Endothelial cell of umbilical vein (primary cell): ENCODE results near the gene HSDL2.

Experiments used
- CTCF ChIP-seq, 2 donors: IDR thresholded peaks; 1 replicate in 1 of 2; 2 replicates in 1 of 2; pipeline ENCODE4 v1.5.1; 2011; ENCODE audit warnings: low read length in 2 of 2, mild to moderate bottlenecking in 2 of 2, moderate library complexity in 2 of 2, control low read depth in 1 of 2, inconsistent platforms in 1 of 2, low read depth in 1 of 2; ENCODE audit not compliant: insufficient read depth in 1 of 2; ENCODE audit errors: extremely low read depth in 1 of 2
- EZH2 ChIP-seq: IDR thresholded peaks from 2 replicates; pipeline ENCODE4 v1.6.1; 2012; ENCODE audit warnings: borderline replicate concordance, low read depth, mild to moderate bottlenecking, moderate library complexity, low read length, inconsistent platforms; ENCODE audit not compliant: severe bottlenecking
- FOS ChIP-seq: IDR thresholded peaks from 2 replicates; pipeline ENCODE4 v1.6.1; 2011; ENCODE audit warnings: mild to moderate bottlenecking, low read length, moderate library complexity, borderline replicate concordance; ENCODE audit not compliant: insufficient read depth
- GATA2 ChIP-seq: IDR thresholded peaks from 2 replicates; pipeline ENCODE4 v1.7.0; 2011; ENCODE audit warnings: low read depth, mild to moderate bottlenecking, moderate library complexity, mixed read lengths, low read length; ENCODE audit not compliant: insufficient read length, insufficient read depth
- JUN ChIP-seq: IDR thresholded peaks from 2 replicates; pipeline ENCODE4 v1.6.1; 2011; ENCODE audit warnings: borderline replicate concordance, low read depth; ENCODE audit not compliant: insufficient read length, insufficient read depth
- MAX ChIP-seq: IDR thresholded peaks from 2 replicates; pipeline ENCODE4 v1.6.1; 2011; ENCODE audit not compliant: insufficient read depth, insufficient read length
- MYC ChIP-seq: IDR thresholded peaks from one replicate; pipeline ENCODE4 v1.6.1; 2011; ENCODE audit warnings: mild to moderate bottlenecking, low read depth, low read length
- POLR2A ChIP-seq: IDR thresholded peaks from 2 replicates; pipeline ENCODE4 v1.6.1; 2012; ENCODE audit warnings: low read depth, mild to moderate bottlenecking, control low read depth, low read length
- POLR2AphosphoS5 ChIP-seq: IDR thresholded peaks from 2 replicates; pipeline ENCODE4 v1.6.1; 2012; ENCODE audit warnings: low read depth, mild to moderate bottlenecking, control low read depth, low read length, moderate library complexity; ENCODE audit not compliant: insufficient read depth

- no peak for TF ChIP-seq POLR2A
- TF ChIP-seq CTCF (IDR thresholded peaks at IDR 0.05; ENCODE audit: extremely low read depth in 1 of 2, insufficient read depth in 1 of 2, low read depth in 1 of 2, low read length in 2 of 2), result no peak
- TF ChIP-seq EZH2, result no peak
- TF ChIP-seq JUN, result no peak
- TF ChIP-seq POLR2AphosphoS5, result no peak
- no peak for TF ChIP-seq FOS
- no peak for TF ChIP-seq MAX
- TF ChIP-seq MYC, result no peak
- TF ChIP-seq GATA2, result no peak
These were observed 40.3 kb downstream of the HSDL2 start for GRCh38 chr9:112420208-112420607.
